PFSK-1 (cell line): ENCODE results near the gene GABARAP.

Source experiments
- POLR2AphosphoS5 ChIP-seq: IDR thresholded peaks from 2 replicates; pipeline ENCODE4 v1.6.1; 2012; ENCODE audit warnings: low read depth, mild to moderate bottlenecking, control low read depth, low read length, moderate library complexity
- SIN3A ChIP-seq: IDR thresholded peaks from 2 replicates; pipeline ENCODE4 v1.6.1; 2012; ENCODE audit warnings: mild to moderate bottlenecking, low read length, moderate library complexity, borderline replicate concordance; ENCODE audit not compliant: insufficient read depth

DNA sequence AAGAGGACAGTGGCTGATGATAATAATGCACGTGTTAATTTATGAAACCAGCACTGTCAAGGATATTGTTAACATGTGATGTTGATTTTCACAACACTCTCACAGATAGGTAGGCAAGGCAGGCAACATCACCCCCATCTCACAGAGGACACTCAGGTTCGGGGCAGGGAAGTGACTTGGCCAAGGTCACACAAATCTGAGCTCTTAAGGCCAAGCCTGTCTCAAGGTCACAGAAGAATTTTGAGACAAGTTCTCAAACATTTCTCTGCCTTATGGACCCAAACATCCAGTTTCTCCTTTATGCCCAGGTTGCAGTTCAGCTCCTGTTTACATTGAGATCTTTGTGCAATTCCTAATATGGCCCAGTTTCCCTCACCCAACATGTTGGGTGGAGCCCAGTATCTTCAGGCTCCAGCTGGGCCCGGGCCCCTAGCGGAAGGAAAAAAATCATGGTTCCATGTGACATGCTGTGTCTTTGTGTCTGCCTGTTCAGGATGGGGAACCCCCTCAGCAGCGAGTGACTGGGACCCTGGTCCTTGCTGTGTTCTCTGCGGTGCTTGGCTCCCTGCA, 40.6 kb upstream of the GABARAP start:
- TF ChIP-seq POLR2AphosphoS5 (no peak), SIN3A (no peak)
